Loucy (cell line): ENCODE results near the gene KLHDC4.

Experiments
- H2AFZ ChIP-seq: fragments of 200-600 bp; sonication (generic); 2 replicates; pipeline ENCODE4 v1.6.0; 2016; ENCODE audit warnings: antibody characterized with exemption, mild to moderate bottlenecking, low read length, moderate library complexity
- H3F3A ChIP-seq: fragments of 200-600 bp; 2 replicates; pipeline ENCODE4 v1.6.0; 2016; ENCODE audit warnings: antibody characterized with exemption, low read depth, mild to moderate bottlenecking
- H3K27me3 ChIP-seq: fragments of 200-600 bp; sonication (generic); 2 replicates; pipeline ENCODE4 v1.6.1; 2014; ENCODE audit warnings: low read length, mild to moderate bottlenecking; ENCODE audit not compliant: insufficient read depth, poor library complexity, severe bottlenecking
- H3K36me3 ChIP-seq: fragments of 200-600 bp; sonication (generic); 2 replicates; pipeline ENCODE4 v1.6.1; 2016; ENCODE audit warnings: low read length; ENCODE audit not compliant: insufficient read depth
- H3K4me1 ChIP-seq: fragments of 200-600 bp; sonication (generic); 2 replicates; pipeline ENCODE4 v1.5.1; 2014; ENCODE audit warnings: low read length, mild to moderate bottlenecking; ENCODE audit not compliant: insufficient read depth, poor library complexity, severe bottlenecking
- H3K4me2 ChIP-seq: fragments of 200-600 bp; sonication (generic); 2 replicates; pipeline ENCODE4 v1.6.0; 2014; ENCODE audit warnings: antibody characterized with exemption, low read length, low read depth, mild to moderate bottlenecking; ENCODE audit not compliant: poor library complexity, severe bottlenecking
- H3K4me3 ChIP-seq: fragments of 200-600 bp; sonication (generic); 2 replicates; pipeline ENCODE4 v1.5.1; 2014; ENCODE audit warnings: low read length, mild to moderate bottlenecking, mixed read lengths; ENCODE audit not compliant: poor library complexity, severe bottlenecking
- H3K79me2 ChIP-seq: fragments of 200-600 bp; sonication (generic); 2 replicates; pipeline ENCODE4 v1.6.1; 2014; ENCODE audit warnings: low read length; ENCODE audit not compliant: insufficient read depth
- H3K9ac ChIP-seq: fragments of 200-600 bp; sonication (generic); 2 replicates; pipeline ENCODE4 v1.6.0; 2014; ENCODE audit warnings: mild to moderate bottlenecking, low read depth, low read length, moderate library complexity; ENCODE audit not compliant: poor library complexity, severe bottlenecking
- H3K9me2 ChIP-seq: fragments of 200-600 bp; sonication (generic); replicated peaks from 2 replicates; pipeline ENCODE4 v1.6.1; 2016; ENCODE audit warnings: low read depth, low read length, mixed read lengths
- H3K9me3 ChIP-seq: fragments of 200-600 bp; sonication (generic); 2 replicates; pipeline ENCODE4 v1.6.1; 2014; ENCODE audit warnings: mild to moderate bottlenecking, antibody characterized with exemption, low read length, low read depth; ENCODE audit not compliant: insufficient read depth
- H4K20me1 ChIP-seq: fragments of 200-600 bp; sonication (generic); 2 replicates; pipeline ENCODE4 v1.6.0; 2014; ENCODE audit warnings: antibody characterized with exemption, low read length, mild to moderate bottlenecking; ENCODE audit not compliant: insufficient read depth, poor library complexity, severe bottlenecking
- EZH2phosphoT487 ChIP-seq: fragments of 200-600 bp; IDR thresholded peaks from 2 replicates; pipeline ENCODE4 v1.6.1; 2018; ENCODE audit warnings: antibody characterized with exemption, mild to moderate bottlenecking, moderate library complexity, borderline replicate concordance
- TF ChIP-seq, protein P1 (sequence below): fragments of 200-600 bp; sonication (generic); conservative IDR thresholded peaks from 2 replicates; pipeline ENCODE4 v1.5.1; 2014; ENCODE audit warnings: mild to moderate bottlenecking, antibody characterized with exemption, low read length

KLHDC4 gene

GRCh38 chr16:87801679-87802259 lies 36.0 kb upstream of the KLHDC4 start:
- Histone ChIP-seq H3K27me3 (no peaks in the 10 kb centered on the region), H3K9me3 (no peaks in the 10 kb centered on the region), H3K9me2 (no peaks in the 10 kb centered on the region), H3K4me2 (no peak overlapping the region), H3K4me1 (peaks cover 8% of the 10 kb centered on the region), H3F3A (no peaks in the 10 kb centered on the region), H2AFZ (no peak overlapping the region), H4K20me1 (no peaks in the 10 kb centered on the region), H3K79me2 (no peaks in the 10 kb centered on the region), H3K36me3 (no peaks in the 10 kb centered on the region), H3K4me3 (no peak overlapping the region), H3K9ac (no peak overlapping the region)
- TF ChIP-seq, protein P1, sequence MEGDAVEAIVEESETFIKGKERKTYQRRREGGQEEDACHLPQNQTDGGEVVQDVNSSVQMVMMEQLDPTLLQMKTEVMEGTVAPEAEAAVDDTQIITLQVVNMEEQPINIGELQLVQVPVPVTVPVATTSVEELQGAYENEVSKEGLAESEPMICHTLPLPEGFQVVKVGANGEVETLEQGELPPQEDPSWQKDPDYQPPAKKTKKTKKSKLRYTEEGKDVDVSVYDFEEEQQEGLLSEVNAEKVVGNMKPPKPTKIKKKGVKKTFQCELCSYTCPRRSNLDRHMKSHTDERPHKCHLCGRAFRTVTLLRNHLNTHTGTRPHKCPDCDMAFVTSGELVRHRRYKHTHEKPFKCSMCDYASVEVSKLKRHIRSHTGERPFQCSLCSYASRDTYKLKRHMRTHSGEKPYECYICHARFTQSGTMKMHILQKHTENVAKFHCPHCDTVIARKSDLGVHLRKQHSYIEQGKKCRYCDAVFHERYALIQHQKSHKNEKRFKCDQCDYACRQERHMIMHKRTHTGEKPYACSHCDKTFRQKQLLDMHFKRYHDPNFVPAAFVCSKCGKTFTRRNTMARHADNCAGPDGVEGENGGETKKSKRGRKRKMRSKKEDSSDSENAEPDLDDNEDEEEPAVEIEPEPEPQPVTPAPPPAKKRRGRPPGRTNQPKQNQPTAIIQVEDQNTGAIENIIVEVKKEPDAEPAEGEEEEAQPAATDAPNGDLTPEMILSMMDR = no peak
- no peak for TF ChIP-seq EZH2phosphoT487

DNA sequence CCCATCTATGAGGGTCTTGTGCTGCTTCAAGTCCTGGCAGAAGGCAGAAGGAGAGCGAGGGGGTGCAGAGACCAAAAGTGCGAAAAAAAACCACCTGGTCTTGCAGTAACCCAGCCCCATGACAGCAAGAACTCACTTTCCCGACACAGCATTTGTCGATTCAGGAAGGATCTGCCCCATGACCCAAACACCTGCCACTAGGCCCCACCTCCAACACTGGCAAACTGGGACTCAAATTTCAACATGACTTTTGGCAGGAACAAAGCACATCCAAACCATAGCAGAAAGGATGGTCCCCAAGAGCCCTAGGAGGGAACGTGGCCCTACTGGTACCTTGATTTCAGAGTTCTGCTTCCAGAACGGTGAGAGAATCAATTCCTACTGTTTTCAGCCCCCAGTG lies 34.7 kb upstream of the KLHDC4 start:
- Histone ChIP-seq H3K27me3 (no peaks in the 10 kb centered on the region), H4K20me1 (no peaks in the 10 kb centered on the region), H3K4me3 (no peak overlapping the region), H3K4me1 (peaks cover 8% of the 10 kb centered on the region), H3F3A (no peaks in the 10 kb centered on the region), H3K9me2 (no peaks in the 10 kb centered on the region), H3K4me2 (no peak overlapping the region), H3K36me3 (no peaks in the 10 kb centered on the region), H3K79me2 (no peaks in the 10 kb centered on the region), H3K9me3 (no peaks in the 10 kb centered on the region), H2AFZ (no peak overlapping the region), H3K9ac (no peak overlapping the region)
- TF ChIP-seq, protein P1 = no peak
- no peak for TF ChIP-seq EZH2phosphoT487

- no peak for TF ChIP-seq EZH2phosphoT487
- TF ChIP-seq, protein P1 = no peak
- Histone ChIP-seq H3K27me3 (no peaks in the 10 kb centered on the region), H3K4me3 (no peak overlapping the region), H3K4me2 (no peak overlapping the region), H3K9ac (no peak overlapping the region), H3K9me3 (no peaks in the 10 kb centered on the region), H3K4me1 (no peaks in the 10 kb centered on the region), H3F3A (no peaks in the 10 kb centered on the region), H3K36me3 (no peaks in the 10 kb centered on the region), H4K20me1 (no peaks in the 10 kb centered on the region), H3K79me2 (no peaks in the 10 kb centered on the region), H2AFZ (no peak overlapping the region), H3K9me2 (no peaks in the 10 kb centered on the region)
Measured at GRCh38 chr16:87795336-87795735, 29.6 kb upstream of the KLHDC4 start.
